GDM1 (cell line): ENCODE measurements around the gene HORMAD2.

Source experiments
- DNase-seq: peaks from one replicate; lab custom pipeline; 2025; lab: John Stamatoyannopoulos, UW

HORMAD2 gene

GRCh38 chr22:30105483-30105882, 25.2 kb downstream of the HORMAD2 start:
- no peak for DNase-seq

GRCh38 chr22:30113494-30113893, 33.2 kb downstream of the HORMAD2 start:
- DNase-seq, result no peak

GRCh38 chr22:30114361-30114760, 34.1 kb downstream of the HORMAD2 start:
- DNase-seq, result no peak

- DNase-seq, result no peak
These were observed 35.4 kb downstream of the HORMAD2 start for GRCh38 chr22:30115705-30116104.

- no peak for DNase-seq
These were observed 36.3 kb downstream of the HORMAD2 start for GRCh38 chr22:30116362-30117117.

GRCh38 chr22:30117256-30117655, 37.0 kb downstream of the HORMAD2 start:
- no peak for DNase-seq

GRCh38 chr22:30118291-30118690, 38.0 kb downstream of the HORMAD2 start:
- no peak for DNase-seq

GRCh38 chr22:30121960-30122359, 41.7 kb downstream of the HORMAD2 start:
- DNase-seq, result no peak

GRCh38 chr22:30123463-30123862, 43.2 kb downstream of the HORMAD2 start:
- no peak for DNase-seq

GRCh38 chr22:30127749-30128166, 47.5 kb downstream of the HORMAD2 start:
- DNase-seq, result no peak

- no peak for DNase-seq
These were observed 48.2 kb downstream of the HORMAD2 start for GRCh38 chr22:30128511-30128910.

- DNase-seq, result no peak
These were observed 49.4 kb downstream of the HORMAD2 start for GRCh38 chr22:30129636-30130035.

GRCh38 chr22:30132290-30132996, 52.2 kb downstream of the HORMAD2 start:
- DNase-seq, result no peak

- DNase-seq, result no peak
These were observed 60.1 kb downstream of the HORMAD2 start for GRCh38 chr22:30140414-30140813.

- no peak for DNase-seq
These were observed 63.0 kb downstream of the HORMAD2 start for GRCh38 chr22:30143265-30143664.

GRCh38 chr22:30144391-30144790, 64.1 kb downstream of the HORMAD2 start:
- no peak for DNase-seq

GRCh38 chr22:30150212-30150611, 69.9 kb downstream of the HORMAD2 start:
- DNase-seq, result no peak

GRCh38 chr22:30158277-30158676, 78.0 kb downstream of the HORMAD2 start:
- no peak for DNase-seq

GRCh38 chr22:30158744-30159500, 78.7 kb downstream of the HORMAD2 start:
- no peak for DNase-seq

- DNase-seq, result no peak
These were observed 79.5 kb downstream of the HORMAD2 start for GRCh38 chr22:30159561-30160353.

- no peak for DNase-seq
These were observed 80.8 kb downstream of the HORMAD2 start for GRCh38 chr22:30161051-30161469.

GRCh38 chr22:30167296-30167695, 87.0 kb downstream of the HORMAD2 start:
- no peak for DNase-seq
